H1 (cell line): ENCODE data around the gene R3HCC1L. TPM values are rescaled to one million over a fixed set of nuclear protein-coding genes. Genes with fewer than 3 reads are reported as not detected.
A peak's percentile ranks its signal among the peaks of the same experiment; 100 is the strongest.

Source experiments
- CTCF ChIA-PET: fragments of 300-600 bp; sonication (Branson Sonifier 250); formaldehyde crosslinking; loops from one replicate; lab custom pipeline; 2021; ENCODE audit not compliant: partially characterized antibody; lab: Charles Lee
- POLR2A ChIA-PET: fragments of 300-600 bp; sonication (Branson Sonifier 250); formaldehyde crosslinking; loops from one replicate; lab custom pipeline; 2021; ENCODE audit warnings: inconsistent platforms; ENCODE audit not compliant: partially characterized antibody; lab: Charles Lee
- DNase-seq, 2 experiments: peaks; one replicate each; pipeline versions ENCODE4 v3.0.0 to v3.0.0-alpha.2; 2010 to 2022; ENCODE audit warnings: low spot score in 2 of 2, low read depth in 1 of 2, mixed read lengths in 1 of 2
- FAIRE-seq: peaks from 2 replicates; lab custom pipeline; 2011; peaks lifted over from hg19 to GRCh38; lab: Jason Lieb, UNC
- H2AFZ ChIP-seq: 2 replicates; pipeline ENCODE4 v1.8.1; 2012; ENCODE audit warnings: low read length, inconsistent platforms
- H2AK5ac ChIP-seq: 2 replicates; pipeline ENCODE4 v1.6.1; 2013; ENCODE audit warnings: low read depth, low read length
- H2BK120ac ChIP-seq: replicated peaks from 2 replicates; pipeline ENCODE3; 2013; ENCODE audit warnings: low read depth, low read length, inconsistent platforms
- H2BK12ac ChIP-seq: 2 replicates; pipeline ENCODE4 v1.6.1; 2013; ENCODE audit warnings: low read depth, low read length
- H2BK15ac ChIP-seq: 2 replicates; pipeline ENCODE4 v1.6.1; 2013; ENCODE audit warnings: low read length
- H2BK20ac ChIP-seq: 2 replicates; pipeline ENCODE4 v1.6.1; 2013; ENCODE audit warnings: low read length
- H2BK5ac ChIP-seq: 2 replicates; pipeline ENCODE4 v1.6.1; 2013; ENCODE audit warnings: low read depth, low read length
- H3K14ac ChIP-seq: 2 replicates; pipeline ENCODE4 v1.6.1; 2013; ENCODE audit warnings: inconsistent platforms; ENCODE audit not compliant: insufficient read length
- H3K18ac ChIP-seq: 2 replicates; pipeline ENCODE4 v1.6.1; 2013; ENCODE audit warnings: low read length; ENCODE audit errors: extremely low read depth
- H3K23ac ChIP-seq: 2 replicates; pipeline ENCODE4 v1.6.1; 2013; ENCODE audit warnings: inconsistent platforms; ENCODE audit not compliant: insufficient read length
- H3K23me2 ChIP-seq: 2 replicates; pipeline ENCODE4 v1.6.1; 2013; ENCODE audit warnings: low read depth, low read length
- H3K27ac ChIP-seq: 2 replicates; pipeline ENCODE4 v1.6.1; 2011; ENCODE audit warnings: low read depth, low read length, inconsistent platforms
- H3K27me3 ChIP-seq, 4 experiments: replicated peaks in 1 of 4; 1 replicate in 1 of 4; 2 replicates in 3 of 4; pipeline versions ENCODE4 v1.6.1 to v1.8.1; 2011 to 2013; ENCODE audit warnings: low read length in 3 of 4, mild to moderate bottlenecking in 3 of 4, inconsistent platforms in 2 of 4, mixed read lengths in 2 of 4, moderate library complexity in 1 of 4; ENCODE audit not compliant: control insufficient read depth in 3 of 4, insufficient read depth in 3 of 4; ENCODE audit errors: extremely low read depth in 1 of 4
- H3K36me3 ChIP-seq, 4 experiments: 2 replicates each; pipeline versions ENCODE4 v1.6.1 to v1.8.1; 2011 to 2013; ENCODE audit warnings: mild to moderate bottlenecking in 4 of 4, low read length in 3 of 4, moderate library complexity in 2 of 4, control low read depth in 1 of 4, inconsistent platforms in 1 of 4; ENCODE audit not compliant: insufficient read depth in 4 of 4, control insufficient read depth in 2 of 4
- H3K4ac ChIP-seq: replicated peaks from 2 replicates; pipeline ENCODE3; 2013; ENCODE audit warnings: low read length, low read depth, mixed read lengths, inconsistent platforms; ENCODE audit not compliant: insufficient read length
- H3K4me1 ChIP-seq, 4 experiments: replicated peaks in 1 of 4; 1 replicate in 1 of 4; 2 replicates in 3 of 4; pipeline versions ENCODE4 v1.6.1 to v1.8.1; 2011 to 2013; ENCODE audit warnings: low read length in 3 of 4, inconsistent platforms in 2 of 4, mixed read lengths in 1 of 4; ENCODE audit not compliant: insufficient read depth in 4 of 4, control insufficient read depth in 3 of 4
- H3K4me2 ChIP-seq, 2 experiments: 2 replicates each; pipeline versions ENCODE4 v1.6.1 to v1.8.1; 2011 to 2013; ENCODE audit warnings: low read depth in 2 of 2, low read length in 2 of 2, control low read depth in 1 of 2, inconsistent platforms in 1 of 2, mild to moderate bottlenecking in 1 of 2; ENCODE audit not compliant: insufficient read depth in 1 of 2
- H3K4me3 ChIP-seq, 4 experiments: fragments of 200-600, 300-600 bp in 1 of 4; sonication (generic), shearing (Covaris generic), sonication (Bioruptor Twin) in 1 of 4; 2 replicates each; pipeline versions ENCODE4 v1.5.1 to v1.8.1; 2011 to 2016; ENCODE audit warnings: low read length in 4 of 4, low read depth in 3 of 4, control low read depth in 2 of 4, inconsistent platforms in 2 of 4, mild to moderate bottlenecking in 2 of 4, mixed read lengths in 1 of 4, moderate library complexity in 1 of 4; ENCODE audit not compliant: insufficient read depth in 2 of 4; ENCODE audit errors: extremely low read depth in 1 of 4
- H3K56ac ChIP-seq: replicated peaks from 2 replicates; pipeline ENCODE3; 2013; ENCODE audit warnings: low read depth, mild to moderate bottlenecking, mixed read lengths, low read length, inconsistent platforms; ENCODE audit not compliant: insufficient read length
- H3K79me1 ChIP-seq: 2 replicates; pipeline ENCODE4 v1.6.1; 2013; ENCODE audit warnings: low read depth, low read length, control low read depth
- H3K79me2 ChIP-seq, 2 experiments: 2 replicates each; pipeline versions ENCODE4 v1.6.1 to v1.8.1; 2012 to 2013; ENCODE audit warnings: low read length in 2 of 2, mild to moderate bottlenecking in 2 of 2, inconsistent platforms in 1 of 2; ENCODE audit not compliant: insufficient read depth in 2 of 2, control insufficient read depth in 1 of 2
- H3K9ac ChIP-seq, 4 experiments: replicated peaks in 1 of 4; 1 replicate in 1 of 4; 2 replicates in 3 of 4; pipeline versions ENCODE4 v1.6.1 to v1.8.1; 2011 to 2013; ENCODE audit warnings: low read depth in 3 of 4, low read length in 3 of 4, control low read depth in 2 of 4, mild to moderate bottlenecking in 2 of 4, moderate library complexity in 2 of 4, inconsistent platforms in 1 of 4; ENCODE audit errors: extremely low read depth in 1 of 4
- H3K9me3 ChIP-seq, 2 experiments: 2 replicates each; pipeline versions ENCODE4 v1.6.1 to v1.8.1; 2012 to 2013; ENCODE audit warnings: mild to moderate bottlenecking in 2 of 2, moderate library complexity in 2 of 2, control low read depth in 1 of 2, inconsistent platforms in 1 of 2, low read depth in 1 of 2, low read length in 1 of 2, mixed read lengths in 1 of 2; ENCODE audit not compliant: insufficient read depth in 2 of 2
- H4K20me1 ChIP-seq, 2 experiments: replicated peaks in 1 of 2; 2 replicates each; pipeline versions ENCODE3 to v1.8.1; 2011 to 2013; ENCODE audit warnings: inconsistent platforms in 2 of 2, low read length in 2 of 2, mild to moderate bottlenecking in 1 of 2; ENCODE audit not compliant: insufficient read depth in 2 of 2, control insufficient read depth in 1 of 2
- H4K5ac ChIP-seq: 2 replicates; pipeline ENCODE4 v1.6.1; 2013; ENCODE audit warnings: low read length, low read depth, mixed read lengths, inconsistent platforms; ENCODE audit not compliant: insufficient read length
- H4K8ac ChIP-seq: 2 replicates; pipeline ENCODE4 v1.8.0; 2013; ENCODE audit warnings: mild to moderate bottlenecking, moderate library complexity, low read length, inconsistent platforms; ENCODE audit not compliant: insufficient read depth; ENCODE audit errors: extremely low read depth
- H4K91ac ChIP-seq: replicated peaks from 2 replicates; pipeline ENCODE3; 2013; ENCODE audit warnings: low read length, mixed read lengths, inconsistent platforms; ENCODE audit not compliant: insufficient read length
- JUND ChIP-seq: IDR thresholded peaks from 2 replicates; pipeline ENCODE4 v1.6.1; 2011; ENCODE audit warnings: mild to moderate bottlenecking, improper control_type of control experiment, low read length
- SP4 ChIP-seq: IDR thresholded peaks from 2 replicates; pipeline ENCODE4 v1.6.1; 2012; ENCODE audit warnings: low read length, inconsistent platforms
- WGBS, 2 experiments: shearing (Covaris generic) in 1 of 2; methylation state at CpG; one replicate each; pipeline versions ENCODE4 v1.1.6 to v1.1.7; 2013 to 2015; ENCODE audit warnings: low lambda C conversion rate in 2 of 2, mixed read lengths in 2 of 2, inconsistent platforms in 1 of 2, low coverage in 1 of 2, missing lambda C conversion rate in 1 of 2; ENCODE audit not compliant: insufficient replicate concordance in 2 of 2, insufficient coverage in 1 of 2, insufficient read length in 1 of 2; ENCODE audit errors: extremely low coverage in 1 of 2, missing lambda C conversion rate in 1 of 2; 5-methylcytosine and 5-hydroxymethylcytosine counted together
- polyA plus RNA-seq, 7 experiments: library from polyadenylated mRNA; depleted of rRNA in 3 of 7; stranded (reverse) in 5 of 7; unstranded in 2 of 7; fragments of >200 nt in 5 of 7; fragments of 200-250 nt in 2 of 7; gene quantifications; 1 replicate in 5 of 7; 2 replicates in 1 of 7; 4 replicates in 1 of 7; pipeline versions ENCODE4 v1.2.1 to v1.2.3, GENCODE V29; 2011 to 2013; ENCODE audit warnings: missing spikeins in 2 of 7, mixed read lengths in 2 of 7
- total RNA-seq: library from RNA; stranded (reverse); fragmentation: NEBNext Ultra II Directional; extraction: Animal tissue kit (Norgen Biotek cat#: 25700); gene quantifications from 2 replicates; pipeline ENCODE4 v1.2.1, GENCODE V29; 2021

The R3HCC1L gene
- total and polyA plus RNA-seq, 2 of the 8 experiments (the other 6 are each of a cell fraction or from before 2014, with no cell fraction given), result 6.9 to 13.9 TPM

DNA sequence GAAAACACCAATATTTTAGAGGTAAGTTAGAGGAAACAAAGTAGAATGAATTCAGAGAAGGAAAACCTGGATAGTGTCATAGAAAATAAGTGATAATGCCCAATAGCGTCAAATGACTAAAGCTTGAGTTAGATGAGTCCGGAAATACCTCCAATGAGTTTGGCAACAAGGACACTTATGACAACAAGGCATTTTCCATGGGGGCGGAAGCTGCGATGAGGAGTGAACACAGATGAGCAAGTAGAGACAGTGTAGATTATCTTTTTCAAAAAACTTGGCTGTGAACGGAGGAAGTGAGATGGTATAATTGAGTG lies 383 bp upstream of the R3HCC1L start:
- Histone ChIP-seq H3K14ac (no peak overlapping the region), H4K91ac (no peak overlapping the region), H4K20me1 (peaks cover 0 to 4% of the 10 kb centered on the region in 2 experiments), H3K9me3 (peaks cover 6 to 10% of the 10 kb centered on the region in 2 experiments; a peak in 3 of 4 replicates), H3K4ac (no peak overlapping the region), H3K79me1 (no peaks in the 10 kb centered on the region; the same call in 1 of the 2 replicates), H3K23ac (no peak overlapping the region), H2AFZ (peak overlapping the region; percentile 97), H2BK15ac (no peak overlapping the region), H2BK20ac (no peak overlapping the region), H2BK120ac (no peak overlapping the region), H3K79me2 (peaks cover 0 to 39% of the 10 kb centered on the region in 2 experiments; a peak in 2 of 4 replicates), H2AK5ac (no peak overlapping the region), H3K4me1 (peaks cover 0 to 3% (median 0%) of the 10 kb centered on the region in 4 experiments; a peak in 1 of 7 replicates), H3K36me3 (no peaks in the 10 kb centered on the region), H2BK5ac (no peak overlapping the region), H3K27me3 (no peaks in the 10 kb centered on the region), H3K18ac (peak overlapping the region; percentile 81; the same call in 1 of the 2 replicates), H3K27ac (no peak overlapping the region), H3K23me2 (peaks cover 2% of the 10 kb centered on the region), H3K4me3 (peak overlapping the region; percentile 81 to 92 (median 92); a peak in 7 of 8 replicates), H3K56ac (no peak overlapping the region), H4K5ac (no peak overlapping the region), H4K8ac (no peak overlapping the region), H3K4me2 (peak overlapping the region; percentile 75 to 78), H2BK12ac (no peak overlapping the region), H3K9ac (no peak overlapping the region)
- 87 to 100% methylated on average over 1 to 5 of the region's 5 CpGs for WGBS, 2 experiments
- DNase-seq (no peak), FAIRE-seq (no peak)
- ChIA-PET CTCF (interaction anchor here (0.7 to 1.7 kb wide), 6 partner anchors 8 to 37 kb away, joined by 3 to 7 read pairs (median 4); no protein-coding TSS in a partner anchor), POLR2A (interaction anchor here (0.6 to 0.7 kb wide), 2 partner anchors 307 to 1311 kb away, joined by 3 read pairs; no protein-coding TSS in a partner anchor)
- TF ChIP-seq SP4 (no peak), JUND (no peak)
